T1000 (cell line): Measurements from ENCODE around the gene HIPK3.
"Not testable (repeated sequence)": the region's sequence is repeated elsewhere in the genome, so short reads cannot be mapped to it uniquely, and the experiment has no call there.

ENCODE experiments used
- DNase-seq: peaks from one replicate; lab custom pipeline; 2025; ENCODE audit warnings: mixed read lengths; lab: John Stamatoyannopoulos, UW

The HIPK3 gene

DNA sequence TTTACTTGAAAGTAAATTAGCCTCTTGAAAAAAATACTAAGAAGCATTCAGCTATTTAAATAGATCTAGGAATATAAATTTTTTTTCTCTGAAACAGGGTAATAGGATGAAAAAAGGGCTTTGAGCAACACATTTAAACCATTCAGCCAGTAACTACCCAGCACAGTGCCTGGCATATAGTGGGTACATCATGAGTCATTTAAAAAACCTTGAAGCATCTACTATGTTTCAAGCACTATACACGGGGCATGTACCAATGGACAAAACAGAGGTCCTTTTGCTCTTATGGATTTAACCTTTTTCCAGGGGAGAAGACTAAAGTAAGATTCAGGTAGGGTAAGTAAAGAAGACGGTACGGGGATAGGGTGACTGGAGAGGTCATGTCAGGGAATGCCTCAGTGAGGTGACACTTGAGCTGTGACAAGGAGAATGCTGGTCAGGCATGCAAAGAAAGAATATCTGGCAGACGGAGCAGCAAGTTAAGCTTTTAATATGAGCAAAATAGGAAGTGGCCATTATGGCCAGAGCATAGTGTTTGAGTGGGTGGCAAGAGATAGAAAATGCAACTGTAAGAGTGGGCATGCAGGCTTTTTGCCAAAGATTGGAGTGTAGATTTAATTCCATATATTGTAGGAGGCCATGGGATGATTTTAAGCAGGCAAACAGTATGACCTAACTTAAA is 101.1 kb downstream of the HIPK3 start:
- no peak for DNase-seq

DNA sequence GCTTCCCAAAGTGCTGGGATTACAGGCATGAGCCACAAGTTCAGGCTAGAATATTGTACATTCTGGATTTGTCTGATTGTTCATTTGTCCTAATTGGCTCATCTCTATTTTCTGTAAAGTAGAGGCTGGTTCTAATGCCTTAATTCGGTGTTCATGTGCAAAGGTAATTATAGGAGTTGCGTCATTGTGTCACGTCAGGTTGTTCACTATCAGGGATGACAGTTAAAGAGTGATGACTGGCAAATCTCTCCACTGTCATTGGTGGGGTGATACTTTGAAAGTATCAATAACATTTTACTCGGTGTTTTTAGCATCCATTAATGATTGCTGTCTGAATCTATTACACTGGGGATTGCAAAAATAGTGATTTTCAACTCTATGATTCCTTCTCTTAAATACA is 103.5 kb downstream of the HIPK3 start:
- DNase-seq: no peak

GRCh38 chr11:33362051-33362910 is 105.1 kb downstream of the HIPK3 start:
- DNase-seq: no peak

GRCh38 chr11:33366918-33367317 is 109.7 kb downstream of the HIPK3 start:
- DNase-seq: no peak

DNA sequence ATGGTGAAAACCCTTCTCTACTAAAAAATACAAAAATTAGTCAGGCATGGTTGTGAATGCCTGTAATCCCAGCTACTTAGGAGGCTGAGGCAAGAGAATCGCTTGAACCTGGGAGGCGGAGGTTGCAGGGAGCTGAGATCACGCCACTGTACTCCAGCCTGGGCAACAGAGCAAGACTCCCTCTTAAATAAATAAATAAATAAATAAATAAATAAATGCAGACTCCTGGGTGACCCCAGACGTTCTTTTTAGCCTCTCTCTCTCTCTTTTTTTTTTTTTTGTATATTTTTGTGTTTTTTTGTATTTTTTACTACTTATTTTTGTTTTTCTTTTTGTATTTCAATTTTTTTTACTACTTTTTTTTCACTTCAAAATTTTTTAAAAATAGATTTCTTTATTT is 111.3 kb downstream of the HIPK3 start:
- DNase-seq: not testable (repeated sequence)

DNA sequence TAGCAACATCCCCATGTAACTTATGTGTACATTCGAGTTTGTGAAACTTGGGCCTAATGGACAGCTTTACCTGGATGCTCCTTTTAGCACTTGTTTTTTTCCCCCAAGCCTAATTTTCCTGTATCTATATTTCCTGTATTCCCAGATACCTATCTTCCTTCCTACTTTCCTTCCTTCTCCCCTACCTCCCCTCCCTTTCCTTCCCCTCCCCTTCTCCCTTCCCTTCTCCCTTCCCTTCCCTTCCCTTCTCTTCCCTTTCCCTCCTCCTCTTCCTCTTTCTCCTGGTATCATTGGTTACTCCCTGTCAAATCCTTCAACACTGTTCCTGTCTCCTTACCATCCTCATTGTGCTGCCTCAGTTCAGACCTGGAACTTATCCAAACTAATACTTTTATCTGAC is 111.8 kb downstream of the HIPK3 start:
- DNase-seq: no peak

DNA sequence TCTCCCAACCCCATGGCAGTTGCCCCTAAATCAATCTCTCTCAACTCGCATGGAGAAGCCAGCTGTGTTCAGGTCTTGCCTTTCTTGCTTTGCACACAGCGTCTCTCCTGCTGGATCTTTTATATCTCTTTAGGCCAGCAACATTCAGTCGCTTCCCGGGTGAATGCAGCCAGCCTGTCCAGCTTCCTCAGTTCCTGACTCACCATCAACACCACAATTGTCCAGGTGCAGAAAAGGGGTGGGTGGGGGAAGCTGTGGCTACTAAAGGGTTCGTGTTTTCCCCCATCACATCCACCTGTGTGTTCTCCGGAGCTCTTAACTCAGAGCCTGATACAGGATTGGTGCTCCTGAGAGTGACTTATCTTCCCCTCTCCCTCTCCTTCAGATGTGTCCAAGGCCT is 116.5 kb downstream of the HIPK3 start:
- DNase-seq: no peak

DNA sequence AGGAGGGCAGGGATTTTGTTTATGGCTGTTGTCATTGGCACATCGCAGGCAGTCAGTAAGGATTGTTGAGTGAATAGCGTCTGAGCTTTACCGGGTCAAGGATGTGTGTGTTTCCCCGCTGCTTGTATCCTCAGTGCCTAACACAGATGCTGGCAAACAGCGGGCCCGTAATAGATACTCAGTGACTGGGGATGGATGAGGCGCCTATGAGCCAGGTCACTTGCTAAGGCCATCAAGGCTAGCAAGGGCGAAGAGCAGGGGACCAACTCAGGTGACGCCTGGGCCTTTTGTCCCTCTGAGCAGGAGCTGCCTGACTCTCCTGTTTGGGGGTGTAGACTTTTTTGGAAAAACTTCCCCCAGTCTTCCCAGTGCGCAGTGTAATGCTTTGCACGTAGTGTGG is 118.1 kb downstream of the HIPK3 start:
- DNase-seq: no peak

- no peak for DNase-seq
These were observed 118.6 kb downstream of the HIPK3 start, which contains the start of gene KIAA1549L for GRCh38 chr11:33375688-33376311. Gene KIAA1549L (plus strand): TSS chr11:33376108.

GRCh38 chr11:33376331-33377310 is 119.4 kb downstream of the HIPK3 start:
- DNase-seq: no peak

GRCh38 chr11:33377412-33378370 is 120.5 kb downstream of the HIPK3 start:
- no peak for DNase-seq

DNA sequence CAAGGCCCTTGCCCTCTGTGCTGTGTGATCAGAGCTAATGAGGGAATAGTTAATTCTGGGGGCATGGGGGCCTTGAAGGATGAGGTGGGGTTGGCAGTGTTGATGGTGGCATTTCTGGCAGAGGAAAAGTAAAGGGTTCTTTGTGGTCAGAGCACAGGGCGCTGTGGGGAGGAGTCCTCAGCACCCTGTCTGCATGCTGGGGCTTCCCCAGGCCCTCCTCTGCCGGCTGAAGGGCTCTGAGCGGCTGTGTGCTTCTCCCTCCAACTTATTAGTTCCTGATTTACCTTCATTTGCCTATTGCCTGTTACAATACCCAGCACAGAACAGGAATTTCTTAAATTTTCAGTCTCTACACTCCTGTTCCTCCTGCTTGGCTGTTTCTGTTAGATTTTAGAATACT is 122.8 kb downstream of the HIPK3 start:
- no peak for DNase-seq

DNA sequence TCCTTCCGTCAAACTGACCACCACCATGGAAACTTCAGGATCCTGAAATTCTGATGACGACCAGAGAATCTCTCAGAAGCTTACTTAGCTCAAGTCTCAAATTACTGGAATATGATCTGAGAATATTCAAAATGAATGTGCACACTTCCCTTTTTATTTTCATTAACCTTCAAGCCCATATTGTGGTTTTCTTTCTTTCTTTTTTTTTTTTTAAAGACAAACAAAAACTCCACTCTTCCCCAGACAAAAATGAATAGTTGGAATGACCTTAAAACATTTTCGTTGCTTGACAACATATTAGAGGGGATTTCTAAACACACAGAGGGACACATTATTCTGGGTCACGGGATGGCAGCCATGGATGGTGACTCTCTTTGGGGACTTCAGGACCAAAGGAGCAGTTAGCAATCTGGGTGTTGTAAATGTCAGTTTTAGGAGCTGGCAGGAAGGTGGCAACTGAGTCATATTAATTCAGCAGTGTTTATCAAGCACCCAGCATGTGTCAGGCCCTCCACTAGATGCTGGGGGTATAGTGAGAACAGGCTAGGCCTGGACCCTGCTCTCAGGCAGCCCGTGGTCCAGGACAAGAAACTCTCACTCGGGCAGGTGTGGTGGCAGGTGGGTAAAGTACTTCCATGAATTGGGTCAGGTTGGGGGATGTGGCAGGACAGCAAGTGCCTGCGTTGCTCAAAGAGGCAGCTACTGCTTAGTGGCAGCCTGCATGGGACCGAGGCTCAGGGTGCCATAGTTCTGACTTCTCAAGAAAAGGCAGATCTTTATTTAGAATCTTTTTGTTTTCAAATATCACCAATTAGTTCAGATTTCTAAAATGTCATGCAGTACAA is 126.1 kb downstream of the HIPK3 start:
- DNase-seq: no peak

DNA sequence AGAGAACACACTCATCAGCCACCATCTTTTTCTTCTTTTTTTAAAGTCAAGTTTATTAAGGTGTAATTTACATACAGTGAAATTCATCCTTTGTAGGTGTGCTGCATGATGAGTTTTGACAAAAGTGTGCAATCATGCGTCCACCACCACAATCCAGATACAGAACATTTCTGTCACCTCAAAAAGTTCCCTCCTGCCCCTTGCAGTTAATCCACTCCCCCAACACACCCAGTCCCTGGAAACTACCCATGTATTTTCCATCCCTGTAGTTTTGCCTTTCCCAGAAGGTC is 126.7 kb downstream of the HIPK3 start:
- DNase-seq: no peak

DNA sequence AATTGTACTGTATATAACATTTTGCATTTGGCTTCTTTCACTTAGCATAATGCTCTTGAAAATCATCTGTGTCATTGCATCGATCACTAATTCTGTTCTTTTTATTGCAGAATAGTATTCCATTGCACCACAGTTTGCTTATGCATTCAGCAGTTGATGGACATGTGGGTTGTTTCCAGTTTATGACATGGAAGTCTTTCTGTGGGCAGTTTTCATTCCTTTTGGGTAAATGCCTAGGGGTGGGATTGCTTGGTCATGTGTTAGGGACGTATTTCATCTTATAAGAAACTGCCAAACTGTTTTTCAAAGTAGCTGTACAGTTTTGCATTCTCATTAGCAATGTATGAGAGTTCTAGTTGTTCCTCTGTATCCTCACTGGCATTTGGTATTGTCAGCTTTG is 127.0 kb downstream of the HIPK3 start:
- no peak for DNase-seq

GRCh38 chr11:33387581-33387980 is 130.4 kb downstream of the HIPK3 start:
- no peak for DNase-seq

GRCh38 chr11:33387996-33388395 is 130.8 kb downstream of the HIPK3 start:
- no peak for DNase-seq

DNA sequence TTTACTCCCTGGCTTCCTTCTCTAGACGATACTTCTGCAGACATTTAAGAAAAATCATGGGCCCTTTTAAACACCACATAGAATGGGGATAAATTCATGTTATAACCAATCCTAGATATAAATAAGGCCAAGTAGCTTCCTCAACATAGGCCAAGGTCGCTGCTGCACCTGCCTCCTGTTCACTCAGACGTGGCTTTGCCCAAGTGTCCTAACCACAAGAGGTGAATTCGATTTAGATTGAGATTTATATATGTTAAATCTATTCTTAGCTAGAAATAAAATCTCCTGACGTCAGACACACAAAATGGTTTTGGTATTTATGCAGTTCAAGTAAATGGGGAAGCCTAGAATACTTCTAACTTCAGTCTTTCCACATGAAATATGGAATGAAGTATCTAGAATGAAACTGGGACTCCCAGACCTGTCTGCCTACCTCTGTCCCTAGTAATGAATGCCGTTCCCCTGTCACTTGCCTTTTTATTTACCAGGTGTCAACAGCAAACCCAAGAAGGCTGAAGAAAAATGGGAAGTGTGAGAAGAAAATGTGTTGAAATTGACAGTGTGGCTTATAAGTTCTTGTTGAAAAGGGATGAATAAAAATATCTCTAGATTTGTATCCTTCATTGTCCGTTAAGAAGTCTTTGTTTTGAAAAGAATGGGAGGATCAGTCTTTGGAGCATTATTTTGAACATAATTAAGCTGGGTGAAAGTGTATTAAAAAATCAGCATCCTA is 131.8 kb downstream of the HIPK3 start:
- DNase-seq: no peak

- DNase-seq: no peak
These were observed 132.5 kb downstream of the HIPK3 start for GRCh38 chr11:33389635-33390034.
